KMS-11 (cell line): Measurements from ENCODE around the gene MYO9A.

Experiments used
- H2AFZ ChIP-seq: fragments of 200-600 bp; sonication (generic); 2 replicates; pipeline ENCODE4 v1.6.1; 2016; ENCODE audit warnings: antibody characterized with exemption, mixed run types, low read depth
- H3K27ac ChIP-seq: fragments of 200-600 bp; sonication (generic); 2 replicates; pipeline ENCODE4 v1.6.1; 2016; ENCODE audit warnings: mild to moderate bottlenecking, mixed run types
- H3K27me3 ChIP-seq: fragments of 200-600 bp; sonication (generic); 2 replicates; pipeline ENCODE4 v1.6.1; 2017; ENCODE audit warnings: mild to moderate bottlenecking, low read depth, mixed run types, moderate library complexity; ENCODE audit not compliant: insufficient read depth
- H3K36me3 ChIP-seq: fragments of 200-600 bp; sonication (generic); 2 replicates; pipeline ENCODE4 v1.6.1; 2017; ENCODE audit warnings: mild to moderate bottlenecking, mixed run types; ENCODE audit not compliant: insufficient read depth
- H3K4me1 ChIP-seq: fragments of 200-600 bp; sonication (generic); 2 replicates; pipeline ENCODE4 v1.6.1; 2016; ENCODE audit warnings: mild to moderate bottlenecking, low read depth, mixed run types; ENCODE audit not compliant: poor library complexity, severe bottlenecking
- H3K4me2 ChIP-seq: fragments of 200-600 bp; sonication (generic); 2 replicates; pipeline ENCODE4 v1.7.0; 2016; ENCODE audit warnings: mild to moderate bottlenecking, mixed run types
- H3K4me3 ChIP-seq: fragments of 200-600 bp; sonication (generic); IDR thresholded peaks from 2 replicates; pipeline ENCODE4 v1.6.1; 2017; ENCODE audit warnings: low read depth, low read length, mixed read lengths; ENCODE audit not compliant: insufficient read depth
- H3K79me2 ChIP-seq: fragments of 200-600 bp; sonication (generic); 2 replicates; pipeline ENCODE4 v1.6.1; 2016; ENCODE audit warnings: low read depth, mixed run types; ENCODE audit not compliant: insufficient read depth
- H3K9ac ChIP-seq: fragments of 200-600 bp; sonication (generic); 2 replicates; pipeline ENCODE4 v1.6.1; 2016; ENCODE audit warnings: mild to moderate bottlenecking, mixed run types
- H4K20me1 ChIP-seq: fragments of 200-600 bp; sonication (generic); 2 replicates; pipeline ENCODE4 v1.6.1; 2016; ENCODE audit warnings: mild to moderate bottlenecking, mixed run types; ENCODE audit not compliant: insufficient read depth
- TF ChIP-seq, protein P1 (sequence below): fragments of 200-600 bp; sonication (generic); conservative IDR thresholded peaks from 2 replicates; pipeline ENCODE4 v1.6.1; 2017; ENCODE audit warnings: low read depth, mild to moderate bottlenecking, antibody characterized with exemption, low read length, moderate library complexity, mixed read lengths

MYO9A gene

GRCh38 chr15:71825021-71825730 is 292.8 kb downstream of the MYO9A start:
- Histone ChIP-seq H3K79me2 (no peaks in the 10 kb centered on the region), H2AFZ (no peak overlapping the region), H3K4me2 (no peak overlapping the region), H3K4me1 (no peaks in the 10 kb centered on the region), H3K9ac (no peak overlapping the region), H4K20me1 (no peaks in the 10 kb centered on the region), H3K36me3 (no peaks in the 10 kb centered on the region), H3K27me3 (no peaks in the 10 kb centered on the region), H3K27ac (no peak overlapping the region), H3K4me3 (no peak overlapping the region)
- TF ChIP-seq, protein P1, sequence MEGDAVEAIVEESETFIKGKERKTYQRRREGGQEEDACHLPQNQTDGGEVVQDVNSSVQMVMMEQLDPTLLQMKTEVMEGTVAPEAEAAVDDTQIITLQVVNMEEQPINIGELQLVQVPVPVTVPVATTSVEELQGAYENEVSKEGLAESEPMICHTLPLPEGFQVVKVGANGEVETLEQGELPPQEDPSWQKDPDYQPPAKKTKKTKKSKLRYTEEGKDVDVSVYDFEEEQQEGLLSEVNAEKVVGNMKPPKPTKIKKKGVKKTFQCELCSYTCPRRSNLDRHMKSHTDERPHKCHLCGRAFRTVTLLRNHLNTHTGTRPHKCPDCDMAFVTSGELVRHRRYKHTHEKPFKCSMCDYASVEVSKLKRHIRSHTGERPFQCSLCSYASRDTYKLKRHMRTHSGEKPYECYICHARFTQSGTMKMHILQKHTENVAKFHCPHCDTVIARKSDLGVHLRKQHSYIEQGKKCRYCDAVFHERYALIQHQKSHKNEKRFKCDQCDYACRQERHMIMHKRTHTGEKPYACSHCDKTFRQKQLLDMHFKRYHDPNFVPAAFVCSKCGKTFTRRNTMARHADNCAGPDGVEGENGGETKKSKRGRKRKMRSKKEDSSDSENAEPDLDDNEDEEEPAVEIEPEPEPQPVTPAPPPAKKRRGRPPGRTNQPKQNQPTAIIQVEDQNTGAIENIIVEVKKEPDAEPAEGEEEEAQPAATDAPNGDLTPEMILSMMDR: no peak

DNA sequence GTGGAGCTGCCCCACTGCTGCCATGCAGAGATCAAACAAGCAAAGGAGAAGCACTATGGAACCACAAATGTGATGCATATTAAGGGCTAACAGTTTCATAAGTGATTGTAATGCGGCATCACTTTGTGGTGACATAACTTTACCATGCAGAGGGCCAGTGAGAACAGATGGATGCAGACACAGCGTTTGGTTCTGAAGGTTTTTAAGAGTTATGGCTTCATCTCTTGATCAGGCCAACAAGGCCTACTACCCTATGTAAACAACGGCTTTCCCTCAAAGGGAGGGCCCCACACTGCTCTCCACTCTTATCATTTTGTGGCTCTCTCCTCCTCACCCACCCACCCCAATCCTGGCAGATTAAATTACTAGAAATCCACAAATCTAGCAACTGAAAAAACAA is 294.1 kb downstream of the MYO9A start:
- Histone ChIP-seq H3K27ac (no peak overlapping the region), H3K9ac (no peak overlapping the region), H3K4me1 (no peaks in the 10 kb centered on the region), H2AFZ (no peak overlapping the region), H3K4me2 (no peak overlapping the region), H4K20me1 (no peaks in the 10 kb centered on the region), H3K79me2 (no peaks in the 10 kb centered on the region), H3K4me3 (no peak overlapping the region), H3K27me3 (no peaks in the 10 kb centered on the region), H3K36me3 (no peaks in the 10 kb centered on the region)
- TF ChIP-seq, protein P1: no peak

DNA sequence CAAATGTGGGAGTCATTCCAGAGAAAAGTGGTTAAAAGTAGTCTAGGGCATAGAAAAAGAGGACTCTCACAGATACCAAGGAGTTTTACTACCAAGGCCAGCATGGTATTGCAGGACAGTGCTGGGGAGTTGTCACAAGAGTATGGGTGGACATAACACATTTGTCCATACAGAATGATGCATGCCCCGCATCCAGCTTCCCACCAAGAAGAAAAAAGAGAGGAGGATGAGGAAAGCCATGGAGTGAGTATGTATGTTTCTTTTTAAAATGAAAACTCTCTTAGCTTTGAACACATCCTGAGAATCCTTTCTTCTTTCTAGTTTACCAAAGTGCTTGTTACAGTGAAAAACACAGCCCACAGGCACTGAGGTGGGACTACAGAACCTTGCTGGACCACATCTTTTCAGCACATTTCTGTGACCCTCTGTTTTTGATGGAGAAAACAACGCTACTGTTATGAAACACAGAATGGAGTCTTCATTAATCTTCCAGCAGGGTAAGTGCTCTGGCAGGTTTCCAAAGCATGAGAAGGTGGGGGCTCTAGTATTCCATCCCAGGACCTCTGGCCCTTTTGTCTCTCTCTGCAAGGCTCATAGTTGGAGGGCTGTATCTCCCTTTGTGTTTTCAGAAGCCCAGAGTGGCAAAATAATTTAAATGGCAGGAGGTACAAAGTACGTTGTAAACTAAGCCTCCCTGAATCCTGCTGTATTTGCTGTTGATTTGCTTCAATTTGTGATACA is 294.9 kb downstream of the MYO9A start:
- Histone ChIP-seq H2AFZ (no peak overlapping the region), H3K9ac (no peak overlapping the region), H3K4me1 (no peaks in the 10 kb centered on the region), H3K4me2 (no peak overlapping the region), H3K79me2 (no peaks in the 10 kb centered on the region), H4K20me1 (no peaks in the 10 kb centered on the region), H3K27ac (no peak overlapping the region), H3K4me3 (no peak overlapping the region), H3K36me3 (no peaks in the 10 kb centered on the region), H3K27me3 (no peaks in the 10 kb centered on the region)
- TF ChIP-seq, protein P1: no peak

DNA sequence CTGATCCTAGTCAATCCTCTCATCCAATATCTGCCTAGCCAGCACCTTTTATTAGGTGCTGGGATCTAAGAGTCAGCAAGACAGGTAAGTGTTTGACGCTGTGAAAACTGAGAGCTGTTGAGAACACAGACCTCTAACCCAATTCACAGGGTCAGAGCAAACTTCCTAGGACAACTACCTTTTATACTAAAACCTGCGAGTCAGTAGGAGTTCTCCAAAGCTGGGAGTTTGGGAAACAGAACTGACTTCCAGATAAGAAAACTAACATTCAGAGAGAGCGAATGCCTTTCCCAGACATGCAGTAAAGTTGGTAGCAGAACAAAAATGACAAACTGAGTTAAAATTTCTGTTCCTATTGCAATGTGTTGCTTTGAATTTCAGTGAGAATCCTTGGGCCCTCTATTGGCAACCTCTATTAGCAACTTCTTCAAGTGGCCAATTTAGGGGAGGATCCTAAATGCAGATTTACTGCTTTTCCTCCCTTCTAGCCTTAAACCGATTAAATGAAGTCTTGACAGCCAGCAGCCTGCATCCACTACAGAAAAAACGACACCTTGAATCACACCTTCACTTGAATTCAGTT is 296.3 kb downstream of the MYO9A start:
- H3K79me2 ChIP-seq: no peaks in the 10 kb centered on the region
- TF ChIP-seq, protein P1: no peak
- H3K4me2 ChIP-seq: no peak overlapping the region
- H3K9ac ChIP-seq: no peak overlapping the region
- no peaks in the 10 kb centered on the region for H3K36me3 ChIP-seq
- no peak overlapping the region for H3K4me3 ChIP-seq
- H4K20me1 ChIP-seq: no peaks in the 10 kb centered on the region
- H3K27me3 ChIP-seq: no peaks in the 10 kb centered on the region
- H2AFZ ChIP-seq: no peak overlapping the region
- no peaks in the 10 kb centered on the region for H3K4me1 ChIP-seq
- H3K27ac ChIP-seq: no peak overlapping the region
